ENCODE results near the gene ELOVL6. TPM values are rescaled to one million over a fixed set of nuclear protein-coding genes. Genes with fewer than 3 reads are reported as not detected.

The ELOVL6 gene
- total RNA-seq, 4 donors from 2014 or later, result 15.9 to 32.2 (median 20.4) TPM

DNA sequence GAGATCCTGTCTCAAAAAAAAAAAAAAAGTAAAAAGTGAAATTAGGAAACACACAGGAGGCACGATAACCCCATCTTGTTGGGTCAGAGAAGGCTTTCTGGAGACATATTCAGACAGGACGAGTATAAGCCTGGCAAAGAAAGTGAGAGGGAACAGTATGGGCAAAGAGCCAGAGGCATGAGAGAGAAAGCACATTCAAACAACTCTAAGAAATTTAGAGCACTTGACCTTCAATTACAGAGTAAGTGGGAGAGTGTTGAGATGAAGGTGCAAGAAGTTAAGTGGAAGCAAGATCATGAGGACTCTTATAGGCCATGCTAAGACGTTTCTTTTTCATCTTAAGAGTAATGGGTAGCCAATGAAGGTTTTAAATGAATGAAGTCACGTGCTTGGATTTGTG, 70.4 kb downstream of the ELOVL6 start:
- H3K4me3 ChIP-seq (ENCODE audit: low read depth, poor library complexity, severe bottlenecking), result no peak overlapping the region
- no peak for DNase-seq (ENCODE audit: low spot score in 2 of 2)
- intact Hi-C loops (cut with DNase I; ENCODE audit: low total_unique reads), result no loop called here
- TF ChIP-seq POLR2A (IDR thresholded peaks at IDR 0.05), result no peak
- TF ChIP-seq, protein P1, sequence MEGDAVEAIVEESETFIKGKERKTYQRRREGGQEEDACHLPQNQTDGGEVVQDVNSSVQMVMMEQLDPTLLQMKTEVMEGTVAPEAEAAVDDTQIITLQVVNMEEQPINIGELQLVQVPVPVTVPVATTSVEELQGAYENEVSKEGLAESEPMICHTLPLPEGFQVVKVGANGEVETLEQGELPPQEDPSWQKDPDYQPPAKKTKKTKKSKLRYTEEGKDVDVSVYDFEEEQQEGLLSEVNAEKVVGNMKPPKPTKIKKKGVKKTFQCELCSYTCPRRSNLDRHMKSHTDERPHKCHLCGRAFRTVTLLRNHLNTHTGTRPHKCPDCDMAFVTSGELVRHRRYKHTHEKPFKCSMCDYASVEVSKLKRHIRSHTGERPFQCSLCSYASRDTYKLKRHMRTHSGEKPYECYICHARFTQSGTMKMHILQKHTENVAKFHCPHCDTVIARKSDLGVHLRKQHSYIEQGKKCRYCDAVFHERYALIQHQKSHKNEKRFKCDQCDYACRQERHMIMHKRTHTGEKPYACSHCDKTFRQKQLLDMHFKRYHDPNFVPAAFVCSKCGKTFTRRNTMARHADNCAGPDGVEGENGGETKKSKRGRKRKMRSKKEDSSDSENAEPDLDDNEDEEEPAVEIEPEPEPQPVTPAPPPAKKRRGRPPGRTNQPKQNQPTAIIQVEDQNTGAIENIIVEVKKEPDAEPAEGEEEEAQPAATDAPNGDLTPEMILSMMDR (IDR thresholded peaks at IDR 0.05), result no peak
- WGBS, 2 donors, result 59% methylated on average over 4 of the region's 4 CpGs

DNA sequence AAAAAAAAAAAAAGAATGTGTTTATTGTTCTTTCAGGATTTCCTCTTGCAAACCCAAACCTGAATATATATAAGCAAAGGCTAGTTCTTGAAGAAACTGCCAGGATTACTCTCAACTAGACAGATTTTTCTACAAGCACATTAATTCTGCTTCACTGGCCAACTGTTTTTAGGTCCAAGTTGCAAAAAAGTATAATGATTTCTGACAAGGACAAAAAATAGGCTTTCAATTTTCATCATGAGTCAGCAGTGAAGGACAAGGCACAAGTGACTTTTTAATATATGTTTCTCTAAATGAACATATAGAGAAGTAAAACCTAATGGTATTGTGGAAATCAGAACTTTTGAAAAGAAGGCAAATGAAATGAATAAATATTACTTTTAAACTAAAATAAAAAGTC, 73.7 kb downstream of the ELOVL6 start:
- no peak for DNase-seq (ENCODE audit: low spot score in 2 of 2)
- H3K4me3 ChIP-seq (ENCODE audit: low read depth, poor library complexity, severe bottlenecking), result no peak overlapping the region
- TF ChIP-seq POLR2A (IDR thresholded peaks at IDR 0.05), result no peak
- TF ChIP-seq, protein P1 (IDR thresholded peaks at IDR 0.05), result no peak
- intact Hi-C loops (cut with DNase I; ENCODE audit: low total_unique reads), result no loop called here

DNA sequence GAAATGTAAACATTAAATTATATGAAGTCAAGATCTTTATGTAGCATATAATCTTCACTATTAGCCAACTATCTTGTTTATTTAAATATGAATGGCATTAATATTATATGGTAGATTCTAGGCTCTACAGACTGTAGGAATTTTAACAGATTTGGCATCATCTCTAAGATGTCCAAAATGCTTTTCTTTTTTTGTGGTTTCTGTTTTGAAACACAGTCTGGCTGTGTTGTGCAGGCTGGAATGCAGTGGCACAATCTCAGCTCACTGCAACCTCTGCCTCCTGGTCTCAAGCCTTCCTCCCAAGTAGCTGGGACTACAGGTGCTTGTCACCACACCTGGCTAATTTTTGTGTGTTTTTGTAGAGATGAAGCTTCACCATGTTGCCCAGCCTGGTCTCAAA, 76.2 kb downstream of the ELOVL6 start:
- no peak overlapping the region for H3K4me3 ChIP-seq (ENCODE audit: low read depth, poor library complexity, severe bottlenecking)
- intact Hi-C loops (cut with DNase I; ENCODE audit: low total_unique reads), result no loop called here
- TF ChIP-seq, protein P1 (IDR thresholded peaks at IDR 0.05), result no peak
- TF ChIP-seq POLR2A (IDR thresholded peaks at IDR 0.05), result no peak
- no peak for DNase-seq (ENCODE audit: low spot score in 2 of 2)

DNA sequence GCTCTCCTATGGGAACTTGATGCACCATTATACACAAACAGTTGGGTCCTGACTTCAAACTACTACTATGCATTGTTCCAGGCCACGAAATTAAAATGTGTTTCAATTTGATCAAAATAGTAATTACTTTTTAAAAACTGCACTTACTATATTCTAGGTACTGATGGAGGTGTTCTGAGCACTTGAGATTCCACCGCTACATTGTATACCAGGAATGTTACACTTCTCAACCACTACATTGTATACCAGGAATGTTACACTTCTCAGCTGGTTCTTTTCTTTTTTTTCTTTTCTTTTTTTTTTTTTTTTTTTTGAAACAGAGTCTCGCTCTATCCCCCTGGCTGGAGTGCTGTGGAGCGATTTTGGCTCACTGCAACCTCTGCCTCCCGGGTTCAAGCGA, 77.9 kb downstream of the ELOVL6 start:
- WGBS, 2 donors, result 97 to 98% methylated on average over 6 of the region's 6 CpGs
- no peak for DNase-seq (ENCODE audit: low spot score in 2 of 2)
- no peak overlapping the region for H3K4me3 ChIP-seq (ENCODE audit: low read depth, poor library complexity, severe bottlenecking)
- intact Hi-C loops (cut with DNase I; ENCODE audit: low total_unique reads), result no loop called here
- no peak for TF ChIP-seq POLR2A (IDR thresholded peaks at IDR 0.05)
- TF ChIP-seq, protein P1 (IDR thresholded peaks at IDR 0.05), result no peak

DNA sequence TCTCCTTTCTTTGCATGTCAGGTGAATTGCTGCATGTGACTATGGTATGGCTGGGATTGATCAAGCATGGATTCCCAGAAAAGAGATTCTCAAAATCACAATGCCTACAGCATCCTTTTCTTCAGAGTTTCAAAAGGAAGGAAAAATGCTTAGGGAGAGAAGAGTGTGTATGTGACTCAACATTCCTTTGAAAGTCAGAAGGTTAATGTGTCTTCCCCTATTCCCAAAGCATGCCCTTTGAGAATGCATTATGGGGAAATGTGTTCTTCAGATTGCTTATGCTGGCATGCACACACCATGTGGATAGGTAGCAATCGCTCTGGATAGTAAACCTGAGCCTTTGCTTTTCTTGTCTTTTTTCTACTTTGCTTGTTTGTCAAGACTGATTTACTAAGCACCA, 78.5 kb downstream of the ELOVL6 start:
- TF ChIP-seq POLR2A (IDR thresholded peaks at IDR 0.05), result no peak
- TF ChIP-seq, protein P1 (IDR thresholded peaks at IDR 0.05), result no peak
- no peak overlapping the region for H3K4me3 ChIP-seq (ENCODE audit: low read depth, poor library complexity, severe bottlenecking)
- DNase-seq (ENCODE audit: low spot score in 2 of 2), result no peak
- WGBS, 2 donors, result 66 to 79% methylated on average over 1 of the region's 1 CpG
- intact Hi-C loops (cut with DNase I; ENCODE audit: low total_unique reads), result no loop called here

DNA sequence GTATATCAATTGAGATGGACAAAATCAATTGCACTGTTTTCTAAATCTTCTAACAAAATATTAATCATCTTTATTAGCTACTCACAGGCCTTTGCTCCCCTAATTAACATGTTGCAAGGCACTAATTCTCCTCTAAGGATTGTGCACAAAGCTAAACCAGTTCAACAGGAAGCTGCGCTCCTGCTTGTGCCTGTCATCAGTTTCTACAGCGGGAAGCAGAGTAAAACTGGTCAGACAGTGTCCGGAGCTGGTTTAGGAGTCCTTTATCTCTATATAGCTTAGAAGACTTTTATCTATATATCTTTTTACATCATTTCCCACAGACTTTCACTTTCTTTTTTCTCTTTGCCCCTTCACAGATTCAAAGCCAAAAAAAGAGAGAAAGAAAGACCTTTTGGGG, 79.1 kb downstream of the ELOVL6 start:
- WGBS, 2 donors, result 48 to 54% methylated on average over 3 of the region's 3 CpGs
- no peak for DNase-seq (ENCODE audit: low spot score in 2 of 2)
- intact Hi-C loops (cut with DNase I; ENCODE audit: low total_unique reads), result no loop called here
- TF ChIP-seq, protein P1 (IDR thresholded peaks at IDR 0.05), result no peak
- no peak for TF ChIP-seq POLR2A (IDR thresholded peaks at IDR 0.05)
- no peak overlapping the region for H3K4me3 ChIP-seq (ENCODE audit: low read depth, poor library complexity, severe bottlenecking)
